ENCODE data around the gene TMEM167B. TPM values are rescaled to one million over a fixed set of nuclear protein-coding genes. Genes with fewer than 3 reads are reported as not detected.

Gene TMEM167B
- total RNA-seq, 1 experiment from 2014 or later, result 21.4 TPM

DNA sequence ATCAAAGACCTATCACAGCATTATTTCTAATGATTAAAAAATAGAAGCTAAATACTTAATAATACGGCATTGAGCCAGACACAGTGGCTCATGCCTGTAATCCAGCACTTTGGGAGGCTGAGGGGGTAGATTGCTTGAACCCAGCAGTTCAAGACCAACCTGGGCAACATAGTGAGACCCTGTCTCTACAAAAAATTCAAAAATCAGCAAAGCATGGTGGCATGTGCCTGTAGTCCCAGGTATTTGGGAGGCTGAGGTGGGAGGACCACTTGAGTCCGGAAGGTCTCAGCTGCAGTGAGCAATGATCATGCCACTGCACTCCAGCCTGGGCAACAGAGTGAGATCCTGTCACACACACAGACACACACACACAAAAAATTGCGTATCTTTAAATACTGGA, 25.4 kb upstream of the TMEM167B start:
- no peaks in the 10 kb centered on the region; the same call in 1 of the 2 replicates for H4K20me1 ChIP-seq (ENCODE audit: insufficient read depth)
- no peaks in the 10 kb centered on the region for H3K27me3 ChIP-seq (ENCODE audit: insufficient read depth, low read length)
- H3K9me3 ChIP-seq (ENCODE audit: control insufficient read depth in 1 of 2, insufficient read depth in 1 of 2, low read depth in 1 of 2, low read length in 2 of 2), result no peaks in the 10 kb centered on the region
- RAD21 ChIA-PET (ENCODE audit: low non-redundant PET in 1 of 2, low total read pairs in 2 of 2, uncharacterized antibody in 2 of 2, unreplicated experiment in 2 of 2), result no interaction called here
- no peak overlapping the region for H3K9ac ChIP-seq (ENCODE audit: low read length)
- DNase-seq (ENCODE audit: low read depth, low spot score) (no peak), ATAC-seq (no peak)
- H3K9me2 ChIP-seq (ENCODE audit: insufficient read depth), result no peaks in the 10 kb centered on the region; the same call in 1 of the 2 replicates
- POLR2A ChIA-PET, result interaction anchor here (0.9 to 1.6 kb wide), 2 partner anchors 11 to 35 kb away, joined by 3 to 6 read pairs; partner anchors contain the start of gene TAF13
- H3K27ac ChIP-seq (ENCODE audit: low read depth, low read length), result no peak overlapping the region
- BruUV-seq (replicated peaks), result no TSS peak
- no peak overlapping the region for H2AFZ ChIP-seq (ENCODE audit: low read depth, low read length, poor library complexity, severe bottlenecking)
- no peak for TF ChIP-seq POLR2AphosphoS5 (IDR thresholded peaks at IDR 0.05; ENCODE audit: low read depth, low read length)
- TF ChIP-seq, protein P1, sequence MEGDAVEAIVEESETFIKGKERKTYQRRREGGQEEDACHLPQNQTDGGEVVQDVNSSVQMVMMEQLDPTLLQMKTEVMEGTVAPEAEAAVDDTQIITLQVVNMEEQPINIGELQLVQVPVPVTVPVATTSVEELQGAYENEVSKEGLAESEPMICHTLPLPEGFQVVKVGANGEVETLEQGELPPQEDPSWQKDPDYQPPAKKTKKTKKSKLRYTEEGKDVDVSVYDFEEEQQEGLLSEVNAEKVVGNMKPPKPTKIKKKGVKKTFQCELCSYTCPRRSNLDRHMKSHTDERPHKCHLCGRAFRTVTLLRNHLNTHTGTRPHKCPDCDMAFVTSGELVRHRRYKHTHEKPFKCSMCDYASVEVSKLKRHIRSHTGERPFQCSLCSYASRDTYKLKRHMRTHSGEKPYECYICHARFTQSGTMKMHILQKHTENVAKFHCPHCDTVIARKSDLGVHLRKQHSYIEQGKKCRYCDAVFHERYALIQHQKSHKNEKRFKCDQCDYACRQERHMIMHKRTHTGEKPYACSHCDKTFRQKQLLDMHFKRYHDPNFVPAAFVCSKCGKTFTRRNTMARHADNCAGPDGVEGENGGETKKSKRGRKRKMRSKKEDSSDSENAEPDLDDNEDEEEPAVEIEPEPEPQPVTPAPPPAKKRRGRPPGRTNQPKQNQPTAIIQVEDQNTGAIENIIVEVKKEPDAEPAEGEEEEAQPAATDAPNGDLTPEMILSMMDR (IDR thresholded peaks at IDR 0.05 in 2 of 3, conservative IDR thresholded peaks at IDR 0.05 in 1 of 3; ENCODE audit: borderline replicate concordance in 1 of 3, insufficient read depth in 1 of 3, low read depth in 2 of 3, low read length in 2 of 3), result no peak
- no peak for TF ChIP-seq REST (IDR thresholded peaks at IDR 0.05; ENCODE audit: low read depth)
- TF ChIP-seq SIN3A (IDR thresholded peaks at IDR 0.05; ENCODE audit: low read depth), result no peak
- no peak for TF ChIP-seq EZH2 (IDR thresholded peaks at IDR 0.05)
- TF ChIP-seq YY1 (IDR thresholded peaks at IDR 0.05; ENCODE audit: extremely low read depth, insufficient replicate concordance, low read depth, low read length), result no peak
- TF ChIP-seq FOSL1 (IDR thresholded peaks at IDR 0.05; ENCODE audit: low read depth), result no peak
- TF ChIP-seq EGR1 (IDR thresholded peaks at IDR 0.05; ENCODE audit: low read depth), result no peak
- TF ChIP-seq POLR2A (IDR thresholded peaks at IDR 0.05; ENCODE audit: borderline replicate concordance, extremely low read depth, insufficient read depth, insufficient read length), result no peak
- no peak for TF ChIP-seq ATF3 (IDR thresholded peaks at IDR 0.05)
- H3K4me3 ChIP-seq (replicated peaks in 1 of 2; ENCODE audit: low read depth in 1 of 2, low read length in 2 of 2), result no peak overlapping the region
- CTCF ChIA-PET, result no interaction called here
- peaks cover 21% of the 10 kb centered on the region for H3K79me2 ChIP-seq (ENCODE audit: insufficient read depth, low read length)
- intact Hi-C loops (cut with micrococcal nuclease), result no loop called here
- no peaks in the 10 kb centered on the region for H3K4me1 ChIP-seq (ENCODE audit: control insufficient read depth in 1 of 2, insufficient read depth in 2 of 2, low read length in 2 of 2)
- H3K4me2 ChIP-seq (ENCODE audit: low read length), result no peak overlapping the region
- H3K36me3 ChIP-seq (ENCODE audit: control insufficient read depth in 1 of 2, insufficient read depth in 2 of 2, low read length in 2 of 2), result peaks cover 6 to 9% of the 10 kb centered on the region in 2 experiments; a peak in 3 of 4 replicates
